A673 (cell line): ENCODE results near the gene COBL.

Source experiments
- CTCF ChIP-seq: fragments of 300-800, 200-600 bp; sonication (generic); conservative IDR thresholded peaks from 2 replicates; pipeline ENCODE4 v1.5.1; 2017; ENCODE audit warnings: low read depth, mild to moderate bottlenecking, antibody characterized with exemption, low read length, moderate library complexity, mixed read lengths
- EZH2 ChIP-seq: fragments of 200-600 bp; sonication (generic); IDR thresholded peaks from 2 replicates; pipeline ENCODE4 v1.6.1; 2017; ENCODE audit warnings: borderline replicate concordance, low read depth, mild to moderate bottlenecking, mixed read lengths, antibody characterized with exemption, low read length; ENCODE audit not compliant: poor library complexity, severe bottlenecking

GRCh38 chr7:51121036-51121790 is 195.4 kb downstream of the COBL start:
- TF ChIP-seq EZH2 (no peak), CTCF (no peak)
